Uterus (tissue), 4 donors: ENCODE results near the gene RGS6. TPM values are rescaled to one million over a fixed set of nuclear protein-coding genes. Genes with fewer than 3 reads are reported as not detected.

Source experiments
- DNase-seq, 2 donors: peaks; one replicate each; pipeline ENCODE4 v3.0.0-alpha.2; 2019 to 2020
- H3K27ac ChIP-seq, 2 donors: fragments of 200-600 bp; sonication (generic); 1 replicate in 1 of 2; 2 replicates in 1 of 2; pipeline ENCODE4 v1.5.1; 2016 to 2018
- H3K27me3 ChIP-seq, 2 donors: fragments of 200-600 bp; sonication (generic); one replicate each; pipeline ENCODE4 v1.5.1; 2018 to 2019; ENCODE audit warnings: control low read depth in 1 of 2
- H3K36me3 ChIP-seq, 2 donors: fragments of 200-600 bp; sonication (generic); one replicate each; pipeline ENCODE4 v1.5.1; 2019; ENCODE audit warnings: control low read depth in 1 of 2
- H3K4me1 ChIP-seq, 2 donors: fragments of 200-600 bp; sonication (generic); one replicate each; pipeline ENCODE4 v1.5.1; 2018 to 2019; ENCODE audit warnings: control low read depth in 1 of 2
- H3K4me3 ChIP-seq, 2 donors: fragments of 200-600 bp; sonication (generic); 1 replicate in 1 of 2; 2 replicates in 1 of 2; pipeline ENCODE4 v1.5.1; 2018 to 2019; ENCODE audit warnings: mild to moderate bottlenecking in 1 of 2
- H3K9me3 ChIP-seq, 2 donors: fragments of 200-600 bp; sonication (generic); one replicate each; pipeline ENCODE4 v1.5.1; 2019; ENCODE audit warnings: control low read depth in 1 of 2
- POLR2A ChIP-seq, 2 donors: fragments of 450-650 bp; IDR thresholded peaks; one replicate each; pipeline ENCODE4 v1.6.1; 2016; ENCODE audit warnings: antibody characterized with exemption in 2 of 2, mild to moderate bottlenecking in 1 of 2, moderate library complexity in 1 of 2
- intact Hi-C: fragments of 100-400 bp; cut with DNase I; formaldehyde crosslinking; loops from one replicate; pipeline ENCODE4 v1.15.1; 2023; ENCODE audit warnings: low total_unique reads
- total RNA-seq, 4 donors: library from RNA; depleted of rRNA in 3 of 4; stranded (reverse); fragments of >200 nt in 3 of 4; gene quantifications; one replicate each; pipeline versions ENCODE4 v1.1.0 to v1.2.4, GENCODE V29; 2014 to 2023
- TF ChIP-seq, protein P1 (sequence below), 4 experiments: fragments of 200-600 bp in 2 of 4; fragments of 450-650 bp in 2 of 4; sonication (generic) in 2 of 4; IDR thresholded peaks; one replicate each; pipeline ENCODE4 v1.5.1; 2016 to 2019; ENCODE audit warnings: antibody characterized with exemption in 4 of 4, mild to moderate bottlenecking in 2 of 4, moderate library complexity in 1 of 4
- donor health status: DM: yes; HTN: yes; CAD: no.

The RGS6 gene
- total RNA-seq, 4 donors from 2014 or later, result 1.0 to 7.4 (median 6.2) TPM; not detected in 1

DNA sequence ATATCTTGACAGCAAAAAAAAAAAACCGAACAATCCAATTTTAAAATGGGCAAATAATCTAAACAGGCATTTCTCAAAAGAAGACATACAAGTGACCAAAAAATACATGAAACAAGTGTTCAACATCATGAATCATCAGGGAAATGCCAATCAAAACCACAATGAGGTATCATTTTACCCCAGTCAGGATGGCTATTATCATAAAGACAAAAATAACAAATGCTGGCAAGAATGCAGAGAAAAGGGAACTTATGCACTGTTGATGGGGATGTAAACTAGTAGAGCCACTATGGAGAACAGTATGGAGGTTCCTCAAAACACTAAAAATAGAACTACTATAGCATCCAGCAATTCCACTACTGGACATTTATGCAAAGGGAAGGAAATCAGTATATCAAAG lies 448.2 kb downstream of the RGS6 start:
- Histone ChIP-seq H3K9me3 (no peaks in the 10 kb centered on the region), H3K4me1 (no peaks in the 10 kb centered on the region), H3K27me3 (no peaks in the 10 kb centered on the region), H3K4me3 (no peak overlapping the region), H3K36me3 (no peaks in the 10 kb centered on the region), H3K27ac (no peak overlapping the region)
- TF ChIP-seq, protein P1, sequence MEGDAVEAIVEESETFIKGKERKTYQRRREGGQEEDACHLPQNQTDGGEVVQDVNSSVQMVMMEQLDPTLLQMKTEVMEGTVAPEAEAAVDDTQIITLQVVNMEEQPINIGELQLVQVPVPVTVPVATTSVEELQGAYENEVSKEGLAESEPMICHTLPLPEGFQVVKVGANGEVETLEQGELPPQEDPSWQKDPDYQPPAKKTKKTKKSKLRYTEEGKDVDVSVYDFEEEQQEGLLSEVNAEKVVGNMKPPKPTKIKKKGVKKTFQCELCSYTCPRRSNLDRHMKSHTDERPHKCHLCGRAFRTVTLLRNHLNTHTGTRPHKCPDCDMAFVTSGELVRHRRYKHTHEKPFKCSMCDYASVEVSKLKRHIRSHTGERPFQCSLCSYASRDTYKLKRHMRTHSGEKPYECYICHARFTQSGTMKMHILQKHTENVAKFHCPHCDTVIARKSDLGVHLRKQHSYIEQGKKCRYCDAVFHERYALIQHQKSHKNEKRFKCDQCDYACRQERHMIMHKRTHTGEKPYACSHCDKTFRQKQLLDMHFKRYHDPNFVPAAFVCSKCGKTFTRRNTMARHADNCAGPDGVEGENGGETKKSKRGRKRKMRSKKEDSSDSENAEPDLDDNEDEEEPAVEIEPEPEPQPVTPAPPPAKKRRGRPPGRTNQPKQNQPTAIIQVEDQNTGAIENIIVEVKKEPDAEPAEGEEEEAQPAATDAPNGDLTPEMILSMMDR (IDR thresholded peaks at IDR 0.05), result no peak
- no peak for TF ChIP-seq POLR2A (IDR thresholded peaks at IDR 0.05)
- intact Hi-C loops, result no loop called here
- DNase-seq, result no peak

DNA sequence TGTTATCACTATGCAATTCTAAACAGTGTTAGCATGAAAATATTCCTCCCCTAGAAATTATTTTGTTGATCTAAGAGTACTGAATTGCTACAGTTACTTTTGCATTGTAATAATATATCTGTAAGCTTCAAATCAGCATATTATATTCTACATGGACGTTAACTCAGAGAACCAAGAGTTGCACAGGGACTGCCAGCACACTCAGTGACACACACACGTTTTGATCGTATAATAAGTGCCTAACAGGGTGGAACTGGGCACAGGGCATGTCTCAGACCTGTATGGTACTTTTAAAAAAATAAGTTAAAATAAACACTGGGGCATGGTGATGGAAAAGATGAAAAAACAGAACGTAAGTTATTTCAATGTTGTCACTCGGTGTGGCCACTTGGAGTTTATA lies 451.6 kb downstream of the RGS6 start:
- Histone ChIP-seq H3K27ac (no peak overlapping the region), H3K4me1 (no peaks in the 10 kb centered on the region), H3K27me3 (no peaks in the 10 kb centered on the region), H3K36me3 (no peaks in the 10 kb centered on the region), H3K4me3 (no peak overlapping the region), H3K9me3 (no peaks in the 10 kb centered on the region)
- intact Hi-C loops, result no loop called here
- no peak for DNase-seq
- TF ChIP-seq POLR2A (IDR thresholded peaks at IDR 0.05), result no peak
- TF ChIP-seq, protein P1 (IDR thresholded peaks at IDR 0.05), result no peak

DNA sequence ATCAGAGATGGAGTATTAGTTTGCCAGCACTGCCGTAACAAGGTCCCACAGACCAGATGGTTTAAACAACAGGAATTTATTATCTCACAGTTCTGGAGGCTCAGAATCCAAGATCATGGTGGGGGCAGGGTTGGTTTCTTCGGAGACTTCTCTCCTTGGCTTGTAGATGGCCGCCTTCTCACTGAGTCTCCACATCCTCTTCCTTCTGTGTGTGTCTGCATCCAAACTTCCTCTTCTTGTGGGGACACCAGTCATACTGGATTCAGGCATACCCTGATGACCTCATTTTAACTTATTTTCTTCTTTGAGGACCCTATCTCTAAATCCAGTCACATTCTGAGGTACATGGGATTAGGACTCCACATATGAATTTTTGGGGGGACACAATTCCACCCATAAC lies 455.5 kb downstream of the RGS6 start:
- intact Hi-C loops, result no loop called here
- Histone ChIP-seq H3K27ac (no peak overlapping the region), H3K4me3 (no peak overlapping the region), H3K27me3 (no peaks in the 10 kb centered on the region), H3K4me1 (no peaks in the 10 kb centered on the region), H3K9me3 (no peaks in the 10 kb centered on the region), H3K36me3 (no peaks in the 10 kb centered on the region)
- TF ChIP-seq, protein P1 (IDR thresholded peaks at IDR 0.05), result no peak
- no peak for TF ChIP-seq POLR2A (IDR thresholded peaks at IDR 0.05)
- DNase-seq, result no peak

DNA sequence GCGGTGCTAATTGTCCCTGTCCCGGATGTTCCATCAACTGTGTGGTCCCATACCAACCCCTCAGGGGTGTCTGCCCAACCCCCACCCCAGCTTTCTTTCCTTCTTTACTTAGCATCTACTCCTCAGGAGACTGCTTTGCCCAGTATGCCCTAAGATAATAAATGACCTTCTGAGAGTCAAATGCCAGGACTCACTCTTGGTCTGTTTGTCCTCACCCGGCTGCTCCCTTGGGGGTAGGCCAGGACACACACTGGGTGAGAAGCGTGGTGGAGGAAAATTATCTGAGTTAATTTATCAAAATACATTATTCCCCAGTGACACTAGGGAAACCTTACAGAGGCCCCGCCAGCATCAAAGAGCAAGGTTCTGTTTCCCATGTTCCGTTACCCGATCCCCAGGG lies 457.0 kb downstream of the RGS6 start:
- no peak overlapping the region for H3K4me3 ChIP-seq
- no peak overlapping the region for H3K27ac ChIP-seq
- no peaks in the 10 kb centered on the region for H3K27me3 ChIP-seq
- H3K4me1 ChIP-seq, result no peaks in the 10 kb centered on the region
- TF ChIP-seq, protein P1 (IDR thresholded peaks at IDR 0.05), result no peak
- TF ChIP-seq POLR2A (IDR thresholded peaks at IDR 0.05), result no peak
- no peaks in the 10 kb centered on the region for H3K36me3 ChIP-seq
- H3K9me3 ChIP-seq, result peaks cover 0 to 3% of the 10 kb centered on the region in 2 donors
- intact Hi-C loops, result no loop called here
- DNase-seq, result no peak

DNA sequence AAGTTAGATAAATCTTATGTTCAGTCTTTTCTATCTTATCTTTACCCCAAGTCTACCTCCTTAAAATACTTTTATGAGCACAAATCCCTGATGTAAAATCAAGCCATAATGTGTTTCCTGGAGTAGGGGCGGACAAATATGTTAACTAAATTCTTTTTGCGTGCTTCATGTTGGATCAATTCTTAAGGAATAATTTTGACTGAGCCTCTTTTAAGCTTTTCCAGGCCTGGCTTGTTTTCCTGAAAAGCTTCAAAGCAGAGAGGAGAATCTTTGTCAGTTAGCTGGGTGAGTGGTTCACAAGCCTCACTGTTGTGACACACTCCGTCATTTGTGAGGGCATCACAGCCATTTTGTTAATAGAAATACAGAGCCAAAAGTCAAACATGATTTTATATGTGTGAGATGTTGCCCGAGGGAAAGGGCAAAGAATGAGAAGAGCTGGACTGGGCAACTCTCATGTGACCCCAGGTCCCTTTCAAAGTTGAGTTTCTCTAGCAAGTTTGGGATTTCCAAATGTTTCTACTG lies 468.9 kb downstream of the RGS6 start:
- TF ChIP-seq POLR2A (IDR thresholded peaks at IDR 0.05), result no peak
- Histone ChIP-seq H3K9me3 (no peaks in the 10 kb centered on the region), H3K4me3 (no peak overlapping the region), H3K27ac (no peak overlapping the region), H3K36me3 (no peaks in the 10 kb centered on the region), H3K4me1 (no peaks in the 10 kb centered on the region), H3K27me3 (no peaks in the 10 kb centered on the region)
- intact Hi-C loops, result no loop called here
- DNase-seq, result no peak
